ENCODE results near the gene GALNT7. TPM values are rescaled to one million over a fixed set of nuclear protein-coding genes. Genes with fewer than 3 reads are reported as not detected.
A peak's percentile ranks its signal among the peaks of the same experiment; 100 is the strongest.

The GALNT7 gene
- total and polyA plus RNA-seq, 11 donors, result 2.3 to 12.8 (median 6.0) TPM

DNA sequence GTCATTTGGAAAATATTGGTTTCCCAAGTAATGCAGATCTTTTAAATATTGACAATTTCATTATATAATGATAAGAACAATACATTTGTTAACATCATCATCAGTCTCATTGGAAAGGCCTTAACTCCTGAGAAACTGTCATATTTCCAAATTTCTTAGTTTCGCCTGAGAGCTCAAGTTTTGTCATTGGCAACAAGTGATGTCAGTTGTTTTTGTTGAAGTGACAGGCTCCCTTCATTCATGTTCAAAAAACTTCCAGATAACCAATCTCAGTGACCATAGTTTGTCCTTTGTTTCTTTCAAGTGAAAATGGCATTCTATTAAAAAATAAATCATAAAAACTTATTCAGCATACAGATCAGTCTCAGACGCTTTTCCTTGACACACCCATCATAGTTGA is 93.8 kb downstream of the GALNT7 start:
- Histone ChIP-seq H3K27me3 (no peaks in the 10 kb centered on the region), H3K36me3 (no peaks in the 10 kb centered on the region), H3K9me3 (no peaks in the 10 kb centered on the region), H3K4me3 (no peak overlapping the region), H3K4me1 (peaks cover 0 to 12% (median 5%) of the 10 kb centered on the region in 12 donors), H3K27ac (no peak overlapping the region)
- WGBS, 4 donors, result 82 to 90% (median 87%) methylated on average over 2 of the region's 2 CpGs
- no peak for TF ChIP-seq POLR2A (IDR thresholded peaks at IDR 0.05)
- TF ChIP-seq, protein P1, sequence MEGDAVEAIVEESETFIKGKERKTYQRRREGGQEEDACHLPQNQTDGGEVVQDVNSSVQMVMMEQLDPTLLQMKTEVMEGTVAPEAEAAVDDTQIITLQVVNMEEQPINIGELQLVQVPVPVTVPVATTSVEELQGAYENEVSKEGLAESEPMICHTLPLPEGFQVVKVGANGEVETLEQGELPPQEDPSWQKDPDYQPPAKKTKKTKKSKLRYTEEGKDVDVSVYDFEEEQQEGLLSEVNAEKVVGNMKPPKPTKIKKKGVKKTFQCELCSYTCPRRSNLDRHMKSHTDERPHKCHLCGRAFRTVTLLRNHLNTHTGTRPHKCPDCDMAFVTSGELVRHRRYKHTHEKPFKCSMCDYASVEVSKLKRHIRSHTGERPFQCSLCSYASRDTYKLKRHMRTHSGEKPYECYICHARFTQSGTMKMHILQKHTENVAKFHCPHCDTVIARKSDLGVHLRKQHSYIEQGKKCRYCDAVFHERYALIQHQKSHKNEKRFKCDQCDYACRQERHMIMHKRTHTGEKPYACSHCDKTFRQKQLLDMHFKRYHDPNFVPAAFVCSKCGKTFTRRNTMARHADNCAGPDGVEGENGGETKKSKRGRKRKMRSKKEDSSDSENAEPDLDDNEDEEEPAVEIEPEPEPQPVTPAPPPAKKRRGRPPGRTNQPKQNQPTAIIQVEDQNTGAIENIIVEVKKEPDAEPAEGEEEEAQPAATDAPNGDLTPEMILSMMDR (IDR thresholded peaks at IDR 0.05), result no peak
- no peak for ATAC-seq
- intact Hi-C loops (cut with DNase I), result no loop called here
- DNase-seq, result no peak

DNA sequence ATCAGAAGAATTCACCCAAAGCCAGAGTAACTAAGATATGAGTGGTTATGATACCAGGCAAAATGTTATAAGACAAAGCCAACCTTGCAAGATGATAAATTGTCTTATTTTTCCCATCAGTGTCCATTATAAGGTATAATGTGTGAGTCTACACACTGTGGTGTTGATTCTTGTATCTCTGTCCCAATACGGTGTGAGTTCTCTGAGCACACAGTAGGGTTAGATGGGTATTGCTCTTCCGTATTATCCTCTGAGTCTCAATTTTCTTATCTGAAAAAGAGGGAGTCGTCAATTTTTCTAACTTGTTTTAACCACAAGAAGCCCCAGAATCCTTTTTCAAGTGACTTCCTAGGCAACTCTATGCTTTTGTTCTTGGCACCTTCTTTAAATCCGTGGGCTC is 95.6 kb downstream of the GALNT7 start:
- WGBS, 4 donors, result 45 to 61% (median 50%) methylated on average over 4 of the region's 4 CpGs
- TF ChIP-seq, protein P1 (IDR thresholded peaks at IDR 0.05), result no peak
- TF ChIP-seq POLR2A (IDR thresholded peaks at IDR 0.05), result no peak
- Histone ChIP-seq H3K4me3 (no peak overlapping the region), H3K36me3 (no peaks in the 10 kb centered on the region), H3K27ac (no peak overlapping the region), H3K27me3 (no peaks in the 10 kb centered on the region), H3K4me1 (peaks cover 0 to 12% (median 5%) of the 10 kb centered on the region in 12 donors), H3K9me3 (no peaks in the 10 kb centered on the region)
- ATAC-seq, result no peak
- intact Hi-C loops (cut with DNase I), result no loop called here
- DNase-seq, result no peak

DNA sequence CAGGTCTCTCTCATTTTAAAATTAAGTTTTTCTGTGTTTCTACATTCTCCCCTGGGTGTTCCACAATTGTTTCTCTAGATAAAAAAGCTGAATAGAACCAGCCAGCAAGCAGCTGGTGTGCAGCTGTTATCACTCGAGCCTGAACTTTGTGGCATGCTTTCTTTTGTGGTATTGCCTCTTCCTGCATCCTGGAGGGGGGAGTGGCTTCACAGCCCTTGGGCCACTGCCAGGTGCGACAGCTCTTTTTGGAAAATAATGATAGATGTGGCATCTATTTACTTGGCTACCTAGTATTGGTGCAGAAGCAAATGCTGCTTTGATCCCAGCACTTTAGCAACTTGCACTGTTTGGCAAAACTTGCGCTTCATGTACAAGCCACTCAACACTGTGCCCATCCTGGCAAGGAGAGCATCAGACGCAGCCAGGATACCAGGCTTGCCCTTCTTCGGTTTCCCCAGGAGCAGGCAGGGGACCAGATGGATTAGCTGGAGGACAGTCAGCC is 96.1 kb downstream of the GALNT7 start:
- no peaks in the 10 kb centered on the region for H3K27me3 ChIP-seq
- H3K9me3 ChIP-seq, result no peaks in the 10 kb centered on the region
- no peaks in the 10 kb centered on the region for H3K36me3 ChIP-seq
- H3K27ac ChIP-seq, result peak overlapping the region in 1 of 12 donors; percentile 23
- ATAC-seq (peak; percentile 62 to 94 (median 76)), DNase-seq (peak; percentile 26 to 77 (median 62))
- WGBS, 4 donors, result 29 to 33% (median 29%) methylated on average over 4 to 5 of the region's 5 CpGs
- H3K4me3 ChIP-seq, result no peak overlapping the region
- TF ChIP-seq, protein P1 (IDR thresholded peaks at IDR 0.05), result no peak
- TF ChIP-seq POLR2A (IDR thresholded peaks at IDR 0.05), result no peak
- intact Hi-C loops (cut with DNase I), result no loop called here
- peaks cover 0 to 13% (median 5%) of the 10 kb centered on the region in 12 donors for H3K4me1 ChIP-seq

DNA sequence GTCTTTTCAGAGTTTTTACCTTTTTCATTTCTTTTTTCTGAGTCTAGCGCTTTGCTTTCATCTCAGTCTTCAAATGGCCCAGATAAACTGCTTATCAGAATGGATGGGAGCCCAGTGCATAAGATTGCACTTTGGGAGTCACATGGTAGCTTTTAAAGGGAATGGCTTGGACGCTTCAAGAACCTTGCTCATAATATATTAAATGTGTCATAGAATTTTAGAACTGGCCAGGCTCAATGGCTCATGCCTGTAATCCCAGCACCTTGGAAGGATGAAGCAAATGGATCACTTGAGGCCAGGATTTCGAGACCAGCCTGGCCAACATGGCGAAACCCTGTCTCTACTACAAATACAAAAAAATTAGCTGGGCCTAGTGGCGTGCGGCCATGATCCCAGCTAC is 97.1 kb downstream of the GALNT7 start:
- Histone ChIP-seq H3K36me3 (no peaks in the 10 kb centered on the region), H3K4me1 (peaks cover 0 to 21% (median 11%) of the 10 kb centered on the region in 12 donors), H3K9me3 (no peaks in the 10 kb centered on the region), H3K4me3 (no peak overlapping the region), H3K27me3 (no peaks in the 10 kb centered on the region), H3K27ac (no peak overlapping the region)
- TF ChIP-seq POLR2A (IDR thresholded peaks at IDR 0.05), result no peak
- TF ChIP-seq, protein P1 (IDR thresholded peaks at IDR 0.05), result no peak
- intact Hi-C loops (cut with DNase I), result no loop called here
- ATAC-seq (no peak), DNase-seq (no peak)
- 91 to 96% (median 94%) methylated on average over 6 of the region's 6 CpGs for WGBS, 4 donors

Measured in heart left ventricle (tissue), 16 donors.